Colonic mucosa (tissue), 4 donors: Measurements from ENCODE around the gene DOCK8. TPM values are rescaled to one million over a fixed set of nuclear protein-coding genes. Genes with fewer than 3 reads are reported as not detected.

Experiments
- DNase-seq: peaks from one replicate; pipeline ENCODE4 v3.0.0-alpha.2; 2020
- H3K27ac ChIP-seq: fragments of 200-600 bp; one replicate; pipeline ENCODE4 v1.8.0; 2021
- H3K27me3 ChIP-seq: fragments of 200-600 bp; one replicate; pipeline ENCODE4 v1.8.0; 2021
- H3K36me3 ChIP-seq: fragments of 200-600 bp; one replicate; pipeline ENCODE4 v1.8.0; 2021
- H3K4me1 ChIP-seq: fragments of 200-600 bp; one replicate; pipeline ENCODE4 v1.8.0; 2021; ENCODE audit warnings: mild to moderate bottlenecking
- H3K4me3 ChIP-seq: fragments of 200-600 bp; one replicate; pipeline ENCODE4 v1.8.0; 2021
- H3K9ac ChIP-seq, 2 donors: one replicate each; pipeline ENCODE4 v1.7.0; 2013; ENCODE audit warnings: control low read depth in 2 of 2, low read depth in 2 of 2, low read length in 2 of 2
- H3K9me3 ChIP-seq: fragments of 200-600 bp; one replicate; pipeline ENCODE4 v1.8.0; 2021
- intact Hi-C: fragments of 100-400 bp; cut with DNase I; formaldehyde crosslinking; loops from one replicate; pipeline ENCODE4 v1.14.1; 2022
- total RNA-seq, 2 donors: library from RNA; stranded (reverse); fragmentation: NEBNext Ultra II Directional in 1 of 2; extraction: Animal tissue kit (Norgen Biotek cat#: 25700) in 1 of 2; gene quantifications; one replicate each; pipeline ENCODE4 v1.2.1, GENCODE V29; 2021
- TF ChIP-seq, protein P1 (sequence below): fragments of 200-600 bp; IDR thresholded peaks from one replicate; pipeline ENCODE4 v1.8.0; 2022; ENCODE audit warnings: antibody characterized with exemption, mild to moderate bottlenecking
- donor health status: healthy.
- donor health status: DM: no; HTN: no; CAD: no.
- donor health status: DM: no; HTN: no; CAD: no.

Gene DOCK8
- total RNA-seq, 2 donors from 2014 or later = 5.8 to 7.1 TPM

DNA sequence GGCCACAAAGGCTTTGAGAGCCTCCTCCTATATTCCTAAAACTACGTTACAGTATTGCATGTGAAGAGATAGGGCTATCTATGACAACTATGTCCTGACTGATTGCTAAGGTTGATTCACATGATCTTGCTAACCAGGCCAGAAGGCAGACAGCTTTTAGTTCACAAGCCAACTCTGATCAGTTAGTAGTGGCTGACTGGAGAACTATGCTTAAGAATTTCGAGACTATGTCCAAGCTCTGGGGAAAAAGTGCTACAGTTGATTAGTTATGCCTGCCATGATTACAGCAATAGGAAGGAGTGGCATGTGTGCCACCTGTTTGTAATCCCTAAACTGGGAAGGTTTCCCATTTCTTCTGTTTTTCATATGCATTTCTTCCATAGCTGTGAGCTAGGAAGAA is 223.4 kb downstream of the DOCK8 start:
- DNase-seq = no peak
- Histone ChIP-seq H3K27me3 (no peaks in the 10 kb centered on the region), H3K4me1 (no peaks in the 10 kb centered on the region), H3K36me3 (no peaks in the 10 kb centered on the region), H3K4me3 (no peak overlapping the region), H3K27ac (peak overlapping the region; percentile 5), H3K9me3 (no peaks in the 10 kb centered on the region), H3K9ac (no peak overlapping the region)
- TF ChIP-seq, protein P1, sequence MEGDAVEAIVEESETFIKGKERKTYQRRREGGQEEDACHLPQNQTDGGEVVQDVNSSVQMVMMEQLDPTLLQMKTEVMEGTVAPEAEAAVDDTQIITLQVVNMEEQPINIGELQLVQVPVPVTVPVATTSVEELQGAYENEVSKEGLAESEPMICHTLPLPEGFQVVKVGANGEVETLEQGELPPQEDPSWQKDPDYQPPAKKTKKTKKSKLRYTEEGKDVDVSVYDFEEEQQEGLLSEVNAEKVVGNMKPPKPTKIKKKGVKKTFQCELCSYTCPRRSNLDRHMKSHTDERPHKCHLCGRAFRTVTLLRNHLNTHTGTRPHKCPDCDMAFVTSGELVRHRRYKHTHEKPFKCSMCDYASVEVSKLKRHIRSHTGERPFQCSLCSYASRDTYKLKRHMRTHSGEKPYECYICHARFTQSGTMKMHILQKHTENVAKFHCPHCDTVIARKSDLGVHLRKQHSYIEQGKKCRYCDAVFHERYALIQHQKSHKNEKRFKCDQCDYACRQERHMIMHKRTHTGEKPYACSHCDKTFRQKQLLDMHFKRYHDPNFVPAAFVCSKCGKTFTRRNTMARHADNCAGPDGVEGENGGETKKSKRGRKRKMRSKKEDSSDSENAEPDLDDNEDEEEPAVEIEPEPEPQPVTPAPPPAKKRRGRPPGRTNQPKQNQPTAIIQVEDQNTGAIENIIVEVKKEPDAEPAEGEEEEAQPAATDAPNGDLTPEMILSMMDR = no peak
- intact Hi-C loops = no loop called here

DNA sequence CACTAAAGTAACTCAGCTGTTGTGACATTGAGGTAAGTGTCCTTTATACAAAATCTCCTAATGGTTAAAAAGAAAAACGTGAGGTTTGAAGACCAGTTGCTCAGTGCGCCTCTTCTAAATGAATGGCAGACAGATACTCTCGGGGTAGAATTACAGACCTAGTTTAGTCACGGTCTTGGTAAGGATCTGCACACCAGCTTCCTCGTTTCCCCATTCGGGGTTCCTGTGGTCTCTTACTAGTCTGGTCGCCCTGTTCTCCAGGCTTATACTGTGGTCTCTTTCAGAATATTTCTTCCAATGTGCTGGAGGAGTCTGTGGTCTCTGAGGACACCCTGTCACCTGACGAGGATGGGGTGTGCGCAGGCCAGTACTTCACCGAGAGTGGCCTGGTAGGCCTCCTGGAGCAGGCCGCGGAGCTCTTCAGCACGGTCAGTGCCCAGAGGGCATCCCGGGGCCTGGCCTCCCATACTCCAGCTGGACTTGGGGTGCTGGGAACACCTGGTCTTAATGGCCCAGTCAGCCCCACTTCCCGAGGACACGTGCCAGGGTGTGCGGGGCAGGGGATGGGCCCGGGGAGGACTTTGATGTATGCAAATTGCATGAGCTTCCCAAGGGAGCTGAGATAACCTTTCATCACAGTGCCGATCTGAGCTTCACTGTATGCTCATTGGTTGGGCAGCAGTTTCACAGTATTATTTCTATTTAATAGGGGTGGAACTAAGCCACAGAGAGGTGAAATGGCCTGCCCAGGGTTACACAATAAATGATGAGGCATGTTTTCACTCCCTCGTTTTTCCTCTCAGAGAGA is 224.5 kb downstream of the DOCK8 start:
- DNase-seq = no peak
- intact Hi-C loops = no loop called here
- Histone ChIP-seq H3K27me3 (no peaks in the 10 kb centered on the region), H3K27ac (no peak overlapping the region), H3K9me3 (no peaks in the 10 kb centered on the region), H3K9ac (no peak overlapping the region), H3K4me3 (no peak overlapping the region), H3K36me3 (no peaks in the 10 kb centered on the region), H3K4me1 (no peaks in the 10 kb centered on the region)
- TF ChIP-seq, protein P1 = no peak

DNA sequence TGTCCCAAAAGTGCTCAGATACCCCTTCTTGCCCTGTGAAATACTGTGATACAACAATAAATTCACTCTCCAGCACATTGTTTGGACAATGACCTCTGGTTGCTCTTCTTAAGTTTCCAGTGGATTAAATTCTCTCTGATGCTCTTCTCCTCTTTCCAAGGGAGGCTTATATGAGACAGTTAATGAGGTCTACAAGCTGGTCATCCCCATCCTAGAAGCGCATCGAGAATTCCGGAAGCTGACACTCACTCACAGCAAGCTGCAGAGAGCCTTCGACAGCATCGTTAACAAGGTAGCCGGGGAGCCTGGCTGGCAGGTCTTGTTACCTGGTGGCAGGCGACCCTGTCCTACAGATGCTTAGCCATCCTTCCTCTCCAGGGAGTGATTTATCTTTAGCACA is 226.5 kb downstream of the DOCK8 start:
- no peaks in the 10 kb centered on the region for H3K4me1 ChIP-seq
- no peaks in the 10 kb centered on the region for H3K9me3 ChIP-seq
- intact Hi-C loops = no loop called here
- no peak overlapping the region for H3K9ac ChIP-seq
- no peaks in the 10 kb centered on the region for H3K27me3 ChIP-seq
- no peak overlapping the region for H3K4me3 ChIP-seq
- no peak for DNase-seq
- H3K36me3 ChIP-seq = no peaks in the 10 kb centered on the region
- no peak overlapping the region for H3K27ac ChIP-seq
- TF ChIP-seq, protein P1 = no peak

DNA sequence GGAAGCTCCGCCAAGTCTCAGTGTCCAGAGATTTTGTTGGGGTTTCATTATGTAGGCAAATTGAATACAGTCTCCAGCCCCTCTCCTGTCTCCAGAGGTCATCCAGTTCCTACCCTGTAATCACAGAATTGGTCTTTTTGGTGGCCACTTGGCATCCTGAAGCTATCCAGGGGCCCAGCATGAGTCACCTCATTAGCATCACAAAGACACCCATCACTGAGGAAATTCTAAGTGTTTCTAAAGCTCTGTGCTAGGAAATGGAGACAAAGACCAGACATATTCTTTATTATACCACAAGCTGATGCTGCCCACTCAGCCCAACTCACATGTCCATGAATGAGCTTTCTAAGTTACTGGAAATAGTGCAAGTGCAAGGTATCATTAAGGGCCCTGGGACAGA is 229.9 kb downstream of the DOCK8 start:
- Histone ChIP-seq H3K9ac (no peak overlapping the region), H3K27me3 (no peaks in the 10 kb centered on the region), H3K9me3 (no peaks in the 10 kb centered on the region), H3K36me3 (no peaks in the 10 kb centered on the region), H3K4me3 (no peak overlapping the region), H3K27ac (no peak overlapping the region), H3K4me1 (no peaks in the 10 kb centered on the region)
- TF ChIP-seq, protein P1 = no peak
- DNase-seq = no peak
- intact Hi-C loops = no loop called here

DNA sequence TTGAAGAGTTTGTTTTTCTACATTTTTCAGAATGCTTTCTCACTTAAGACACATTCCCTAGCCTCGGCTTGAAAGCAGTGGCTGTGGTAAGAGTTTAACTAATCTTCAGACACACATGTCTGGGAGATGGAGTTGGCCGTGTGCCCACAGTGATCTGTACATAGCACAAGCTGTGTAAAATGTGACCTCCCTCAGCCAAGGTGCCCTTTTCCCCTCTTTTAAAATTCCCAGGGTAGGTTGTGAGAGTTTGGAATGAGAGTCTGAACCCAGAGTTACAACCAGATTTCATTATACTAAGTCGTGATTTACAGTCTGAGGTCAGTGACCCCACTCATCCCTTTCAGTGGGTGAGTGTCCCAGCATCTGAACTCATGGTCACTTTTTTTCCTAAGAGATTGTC is 230.4 kb downstream of the DOCK8 start:
- TF ChIP-seq, protein P1 = no peak
- H3K4me1 ChIP-seq = no peaks in the 10 kb centered on the region
- no peaks in the 10 kb centered on the region for H3K27me3 ChIP-seq
- no peak overlapping the region for H3K4me3 ChIP-seq
- no peak for DNase-seq
- H3K36me3 ChIP-seq = no peaks in the 10 kb centered on the region
- H3K9me3 ChIP-seq = no peaks in the 10 kb centered on the region
- H3K9ac ChIP-seq = no peak overlapping the region
- H3K27ac ChIP-seq = no peak overlapping the region
- intact Hi-C loops = no loop called here
